ENCODE results near the gene CCN5.

- TF ChIP-seq CTCF (IDR thresholded peaks at IDR 0.05), result no peak
- no peak for TF ChIP-seq EP300 (IDR thresholded peaks at IDR 0.05)
- no peak for TF ChIP-seq POLR2A (IDR thresholded peaks at IDR 0.05)
- TF ChIP-seq POLR2AphosphoS5 (IDR thresholded peaks at IDR 0.05), result no peak
These were observed 6.0 kb downstream of the CCN5 start for GRCh38 chr20:44720997-44721784.
